CD4-positive, alpha-beta T cell (primary cell): ENCODE data around the gene RASSF6. TPM values are rescaled to one million over a fixed set of nuclear protein-coding genes. Genes with fewer than 3 reads are reported as not detected.

ENCODE experiments used
- ATAC-seq: fragments of 200-7000 bp; cut with Tn5 transposase; one replicate; pipeline ENCODE4 v1.10.0; 2022; ENCODE audit warnings: mild to moderate bottlenecking; ENCODE audit not compliant: poor library complexity
- CTCF ChIA-PET: fragments of 350-600 bp; sonication (Branson Sonifier 250); formaldehyde crosslinking; loops from one replicate; lab custom pipeline; 2021; ENCODE audit warnings: antibody characterized with exemption, inconsistent platforms; lab: Charles Lee
- POLR2A ChIA-PET: fragments of 350-600 bp; sonication (Branson Sonifier 250); formaldehyde crosslinking; loops from one replicate; lab custom pipeline; 2021; ENCODE audit warnings: antibody characterized with exemption, inconsistent platforms; lab: Charles Lee
- DNase-seq, 14 experiments: peaks; one replicate each; pipeline ENCODE4 v3.0.0-alpha.2; 2013 to 2020; ENCODE audit warnings: mixed read lengths in 2 of 14
- H3K27ac ChIP-seq, 2 donors: one replicate each; pipeline versions ENCODE4 v1.5.1 to v1.7.0; 2013; ENCODE audit warnings: low read length in 2 of 2, low read depth in 1 of 2, mild to moderate bottlenecking in 1 of 2
- H3K27me3 ChIP-seq, 2 experiments: 1 replicate in 1 of 2; 2 replicates in 1 of 2; pipeline versions ENCODE4 v1.6.1 to v1.7.0; 2013; ENCODE audit warnings: low read length in 2 of 2, control low read depth in 1 of 2, mild to moderate bottlenecking in 1 of 2, moderate library complexity in 1 of 2; ENCODE audit not compliant: insufficient read depth in 2 of 2, control insufficient read depth in 1 of 2
- H3K36me3 ChIP-seq: one replicate; pipeline ENCODE4 v1.6.1; 2013; ENCODE audit warnings: low read length, control low read depth; ENCODE audit not compliant: insufficient read depth
- H3K4me1 ChIP-seq: one replicate; pipeline ENCODE4 v1.6.1; 2013; ENCODE audit warnings: low read length, control low read depth; ENCODE audit not compliant: insufficient read depth
- H3K4me3 ChIP-seq: one replicate; pipeline ENCODE4 v1.5.1; 2013; ENCODE audit warnings: mild to moderate bottlenecking, low read length, moderate library complexity
- H3K9me3 ChIP-seq, 2 experiments: 1 replicate in 1 of 2; 2 replicates in 1 of 2; pipeline versions ENCODE4 v1.6.1 to v1.7.0; 2013; ENCODE audit warnings: low read length in 2 of 2, mild to moderate bottlenecking in 2 of 2, control low read depth in 1 of 2, moderate library complexity in 1 of 2; ENCODE audit not compliant: control insufficient read depth in 1 of 2, insufficient read depth in 1 of 2
- H3K27ac Mint-ChIP-seq: one replicate; pipeline ENCODE4 v1.8.0; 2020; ENCODE audit warnings: mixed read lengths
- H3K27me3 Mint-ChIP-seq: one replicate; pipeline ENCODE4 v1.8.0; 2021; ENCODE audit warnings: mixed read lengths
- H3K36me3 Mint-ChIP-seq: one replicate; pipeline ENCODE4 v1.8.0; 2021; ENCODE audit warnings: low read depth, mixed read lengths
- H3K4me1 Mint-ChIP-seq: one replicate; pipeline ENCODE4 v1.8.0; 2021; ENCODE audit warnings: low read depth, mixed read lengths
- H3K4me3 Mint-ChIP-seq: one replicate; pipeline ENCODE4 v1.8.0; 2020; ENCODE audit warnings: mild to moderate bottlenecking, mixed read lengths
- H3K9me3 Mint-ChIP-seq: one replicate; pipeline ENCODE4 v1.8.0; 2020; ENCODE audit warnings: mixed read lengths
- intact Hi-C, 2 experiments: fragments of 100-400 bp; cut with DNase I in 1 of 2; cut with micrococcal nuclease in 1 of 2; formaldehyde crosslinking; loops; one replicate each; pipeline versions ENCODE4 v1.15.1 to v1.9.0; 2023 to 2025; cut with DNase I, micrococcal nuclease
- total RNA-seq, 174 experiments: library from RNA in 2 of 174; stranded (reverse) in 2 of 174; gene quantifications; one replicate each; pipeline ENCODE4 v1.2.3 and lab custom pipeline; 2021 to 2026
- TF ChIP-seq, protein P1 (sequence below): fragments of 200-600 bp; IDR thresholded peaks from one replicate; pipeline ENCODE4 v1.8.0; 2022; ENCODE audit warnings: antibody characterized with exemption, mild to moderate bottlenecking

RASSF6 gene
- total RNA-seq, 2 experiments from 2014 or later, result 0.25 to 0.28 TPM

- Histone ChIP-seq H3K4me1 (no peaks in the 10 kb centered on the region), H3K27me3 (no peaks in the 10 kb centered on the region), H3K36me3 (no peaks in the 10 kb centered on the region), H3K9me3 (no peaks in the 10 kb centered on the region), H3K27ac (no peak overlapping the region), H3K4me3 (no peak overlapping the region)
- H3K4me3 Mint-ChIP-seq, result no peak overlapping the region
- ChIA-PET POLR2A (no interaction called here), CTCF (no interaction called here)
- H3K27ac Mint-ChIP-seq, result no peak overlapping the region
- ATAC-seq (no peak), DNase-seq (no peak)
- H3K36me3 Mint-ChIP-seq, result no peaks in the 10 kb centered on the region
- no peaks in the 10 kb centered on the region for H3K27me3 Mint-ChIP-seq
- H3K4me1 Mint-ChIP-seq, result no peaks in the 10 kb centered on the region
- intact Hi-C loops, result no loop called here
- TF ChIP-seq, protein P1, sequence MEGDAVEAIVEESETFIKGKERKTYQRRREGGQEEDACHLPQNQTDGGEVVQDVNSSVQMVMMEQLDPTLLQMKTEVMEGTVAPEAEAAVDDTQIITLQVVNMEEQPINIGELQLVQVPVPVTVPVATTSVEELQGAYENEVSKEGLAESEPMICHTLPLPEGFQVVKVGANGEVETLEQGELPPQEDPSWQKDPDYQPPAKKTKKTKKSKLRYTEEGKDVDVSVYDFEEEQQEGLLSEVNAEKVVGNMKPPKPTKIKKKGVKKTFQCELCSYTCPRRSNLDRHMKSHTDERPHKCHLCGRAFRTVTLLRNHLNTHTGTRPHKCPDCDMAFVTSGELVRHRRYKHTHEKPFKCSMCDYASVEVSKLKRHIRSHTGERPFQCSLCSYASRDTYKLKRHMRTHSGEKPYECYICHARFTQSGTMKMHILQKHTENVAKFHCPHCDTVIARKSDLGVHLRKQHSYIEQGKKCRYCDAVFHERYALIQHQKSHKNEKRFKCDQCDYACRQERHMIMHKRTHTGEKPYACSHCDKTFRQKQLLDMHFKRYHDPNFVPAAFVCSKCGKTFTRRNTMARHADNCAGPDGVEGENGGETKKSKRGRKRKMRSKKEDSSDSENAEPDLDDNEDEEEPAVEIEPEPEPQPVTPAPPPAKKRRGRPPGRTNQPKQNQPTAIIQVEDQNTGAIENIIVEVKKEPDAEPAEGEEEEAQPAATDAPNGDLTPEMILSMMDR, result no peak
- no peaks in the 10 kb centered on the region for H3K9me3 Mint-ChIP-seq
Measured at GRCh38 chr4:73588613-73589012, 31.6 kb downstream of the RASSF6 start.

DNA sequence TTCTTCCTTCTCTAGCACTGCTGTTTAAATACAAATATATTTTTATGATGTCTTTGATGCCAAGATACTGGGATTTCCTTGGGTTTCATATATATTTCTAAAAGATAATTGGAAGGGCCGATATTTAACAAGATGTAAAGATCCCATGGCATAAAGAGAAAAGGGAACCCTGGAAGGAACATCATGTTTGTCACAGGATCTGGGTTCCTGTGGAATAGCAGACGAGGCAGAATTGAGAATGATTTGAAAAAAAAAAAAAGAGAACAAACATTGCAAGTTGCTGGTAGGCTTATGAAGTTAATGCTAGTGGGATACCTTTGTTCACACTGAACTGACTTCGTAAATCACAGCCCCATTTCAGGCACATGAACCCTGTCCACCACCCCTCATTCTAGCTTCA, 33.6 kb downstream of the RASSF6 start:
- H3K27ac Mint-ChIP-seq, result no peak overlapping the region
- no peak for ATAC-seq
- no peaks in the 10 kb centered on the region for H3K4me1 ChIP-seq
- DNase-seq, result no peak
- intact Hi-C loops, result no loop called here
- no peaks in the 10 kb centered on the region for H3K9me3 ChIP-seq
- no peaks in the 10 kb centered on the region for H3K36me3 ChIP-seq
- ChIA-PET CTCF (interaction anchor here (1.4 kb wide), 1 partner anchor 13 kb away, joined by 4 read pairs; no protein-coding TSS in a partner anchor), POLR2A (no interaction called here)
- no peaks in the 10 kb centered on the region for H3K4me1 Mint-ChIP-seq
- H3K4me3 ChIP-seq, result no peak overlapping the region
- H3K9me3 Mint-ChIP-seq, result no peaks in the 10 kb centered on the region
- TF ChIP-seq, protein P1, result no peak
- no peaks in the 10 kb centered on the region for H3K27me3 ChIP-seq
- H3K4me3 Mint-ChIP-seq, result no peak overlapping the region
- no peaks in the 10 kb centered on the region for H3K36me3 Mint-ChIP-seq
- H3K27ac ChIP-seq, result no peak overlapping the region
- no peaks in the 10 kb centered on the region for H3K27me3 Mint-ChIP-seq

DNA sequence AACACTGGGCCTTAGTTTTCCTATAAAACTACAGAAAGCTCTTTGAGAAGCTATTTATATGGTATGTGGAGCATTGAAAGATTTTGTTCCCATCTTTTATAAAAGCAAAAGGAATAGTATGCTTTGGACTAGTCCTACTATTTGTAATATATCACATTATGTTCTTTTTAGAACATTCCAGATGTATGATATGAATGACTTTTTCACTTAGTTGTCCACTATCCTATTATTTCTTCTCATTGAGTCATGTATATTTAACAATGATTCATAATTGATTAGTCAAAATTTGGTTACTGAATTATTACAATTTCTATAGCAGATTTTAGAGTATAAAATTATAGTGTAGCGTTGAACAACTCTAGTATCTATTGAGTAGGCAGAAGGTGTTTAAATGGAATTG, 34.2 kb downstream of the RASSF6 start:
- no peaks in the 10 kb centered on the region for H3K9me3 Mint-ChIP-seq
- no peaks in the 10 kb centered on the region for H3K27me3 Mint-ChIP-seq
- POLR2A ChIA-PET, result no interaction called here
- Histone ChIP-seq H3K9me3 (no peaks in the 10 kb centered on the region), H3K27me3 (no peaks in the 10 kb centered on the region), H3K4me1 (no peaks in the 10 kb centered on the region), H3K36me3 (no peaks in the 10 kb centered on the region), H3K4me3 (no peak overlapping the region), H3K27ac (no peak overlapping the region)
- H3K36me3 Mint-ChIP-seq, result no peaks in the 10 kb centered on the region
- H3K4me1 Mint-ChIP-seq, result no peaks in the 10 kb centered on the region
- DNase-seq, result no peak
- TF ChIP-seq, protein P1, result no peak
- CTCF ChIA-PET, result no interaction called here
- no peak for ATAC-seq
- H3K27ac Mint-ChIP-seq, result no peak overlapping the region
- intact Hi-C loops, result no loop called here
- H3K4me3 Mint-ChIP-seq, result no peak overlapping the region
